Endothelial cell (in vitro differentiated cells): ENCODE data around the gene PRCC. TPM values are rescaled to one million over a fixed set of nuclear protein-coding genes. Genes with fewer than 3 reads are reported as not detected.

Source experiments
- DNase-seq: peaks from one replicate; pipeline ENCODE4 v3.0.0; 2021; ENCODE audit warnings: low spot score
- H3K27ac Mint-ChIP-seq: one replicate; pipeline ENCODE4 v1.8.0; 2021; ENCODE audit warnings: mixed read lengths, inconsistent platforms; ENCODE audit not compliant: unreplicated experiment
- H3K27me3 Mint-ChIP-seq: one replicate; pipeline ENCODE4 v1.8.0; 2021; ENCODE audit warnings: mild to moderate bottlenecking, moderate library complexity, mixed read lengths, inconsistent platforms; ENCODE audit not compliant: unreplicated experiment
- H3K36me3 Mint-ChIP-seq: one replicate; pipeline ENCODE4 v1.8.0; 2021; ENCODE audit warnings: mild to moderate bottlenecking, low read depth, mixed read lengths, inconsistent platforms; ENCODE audit not compliant: unreplicated experiment
- H3K4me1 Mint-ChIP-seq: one replicate; pipeline ENCODE4 v1.8.0; 2021; ENCODE audit warnings: mild to moderate bottlenecking, mixed read lengths, inconsistent platforms; ENCODE audit not compliant: unreplicated experiment
- H3K4me3 Mint-ChIP-seq: one replicate; pipeline ENCODE4 v1.8.0; 2021; ENCODE audit warnings: mild to moderate bottlenecking, mixed read lengths, inconsistent platforms; ENCODE audit not compliant: unreplicated experiment
- H3K9me3 Mint-ChIP-seq: one replicate; pipeline ENCODE4 v1.8.0; 2021; ENCODE audit warnings: mixed read lengths, inconsistent platforms; ENCODE audit not compliant: unreplicated experiment
- CTCF ChIP-seq: fragments of 200-600 bp; sonication (generic); IDR thresholded peaks from one replicate; pipeline ENCODE4 v1.5.0; 2021; ENCODE audit warnings: antibody characterized with exemption; ENCODE audit not compliant: unreplicated experiment
- long read RNA-seq: library from polyadenylated mRNA; unstranded; transcript quantifications from one replicate; pipeline ENCODE4 v2.0.0, GENCODE V29; 2020; ENCODE audit not compliant: unreplicated experiment
- total RNA-seq: library from RNA; stranded (reverse); fragmentation: NEBNext Ultra II Directional; extraction: Animal tissue kit (Norgen Biotek cat#: 25700); gene quantifications from one replicate; pipeline ENCODE4 v1.2.1, GENCODE V29; 2021; ENCODE audit not compliant: unreplicated experiment

The PRCC gene, protein sequence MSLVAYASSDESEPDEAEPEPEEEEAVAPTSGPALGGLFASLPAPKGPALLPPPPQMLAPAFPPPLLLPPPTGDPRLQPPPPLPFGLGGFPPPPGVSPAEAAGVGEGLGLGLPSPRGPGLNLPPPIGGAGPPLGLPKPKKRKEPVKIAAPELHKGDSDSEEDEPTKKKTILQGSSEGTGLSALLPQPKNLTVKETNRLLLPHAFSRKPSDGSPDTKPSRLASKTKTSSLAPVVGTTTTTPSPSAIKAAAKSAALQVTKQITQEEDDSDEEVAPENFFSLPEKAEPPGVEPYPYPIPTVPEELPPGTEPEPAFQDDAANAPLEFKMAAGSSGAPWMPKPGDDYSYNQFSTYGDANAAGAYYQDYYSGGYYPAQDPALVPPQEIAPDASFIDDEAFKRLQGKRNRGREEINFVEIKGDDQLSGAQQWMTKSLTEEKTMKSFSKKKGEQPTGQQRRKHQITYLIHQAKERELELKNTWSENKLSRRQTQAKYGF
- total RNA-seq = 91.9 TPM
- long read RNA-seq, transcript PRCC-201 (7 exons, 2,105 nt) = major isoform, 30 of 43 reads
- long read RNA-seq, partial matches to known transcripts = 11 of 43 reads
- long read RNA-seq, other reads (novel, unspliced or antisense) = 1 of 43 reads

GRCh38 chr1:156767101-156767878, at the start of gene PRCC:
PRCC (plus strand) TSS chr1:156767535; CDS start chr1:156767772, 237 bp downstream.
- H3K36me3 Mint-ChIP-seq = peaks cover 7% of the 10 kb centered on the region
- no peak within 1 kb of the TSS for H3K4me3 Mint-ChIP-seq
- H3K27me3 Mint-ChIP-seq = peaks cover 5% of the 10 kb centered on the region
- peak; percentile 94 for DNase-seq
- H3K4me1 Mint-ChIP-seq = peaks cover 25% of the 10 kb centered on the region
- H3K27ac Mint-ChIP-seq = peak within 1 kb of the TSS; percentile 70
- no peak for TF ChIP-seq CTCF
- no peaks in the 10 kb centered on the region for H3K9me3 Mint-ChIP-seq

GRCh38 chr1:156721131-156721530, 46.2 kb upstream of the PRCC start:
- Mint-ChIP-seq H3K27ac (no peak overlapping the region), H3K27me3 (peaks cover 7% of the 10 kb centered on the region), H3K9me3 (no peaks in the 10 kb centered on the region), H3K36me3 (peaks cover 22% of the 10 kb centered on the region), H3K4me3 (no peak overlapping the region), H3K4me1 (peaks cover 4% of the 10 kb centered on the region)
- DNase-seq = no peak
- TF ChIP-seq CTCF = no peak

DNA sequence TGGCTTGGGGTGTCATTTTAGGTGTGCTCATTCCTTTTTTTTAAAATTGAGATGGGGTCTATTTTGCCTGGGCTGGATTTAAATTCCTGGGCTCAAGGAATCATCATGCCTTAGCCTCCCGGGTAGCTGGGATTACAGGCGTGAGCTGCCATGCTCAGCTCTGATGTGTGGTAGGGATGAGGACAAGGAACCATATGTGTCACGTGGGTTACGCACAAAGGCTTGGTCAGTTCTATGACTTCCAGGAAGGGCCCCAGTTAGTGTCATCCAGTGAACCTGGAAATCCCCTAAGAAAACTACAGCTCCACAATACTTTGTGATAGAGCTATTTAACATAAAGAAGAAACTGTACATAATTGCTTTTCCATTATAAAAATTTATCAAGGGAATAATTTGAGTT, 45.8 kb upstream of the PRCC start:
- Mint-ChIP-seq H3K9me3 (no peaks in the 10 kb centered on the region), H3K4me3 (no peak overlapping the region), H3K27ac (no peak overlapping the region), H3K27me3 (peaks cover 6% of the 10 kb centered on the region), H3K4me1 (peaks cover 4% of the 10 kb centered on the region), H3K36me3 (peaks cover 20% of the 10 kb centered on the region)
- DNase-seq = no peak
- TF ChIP-seq CTCF = no peak

DNA sequence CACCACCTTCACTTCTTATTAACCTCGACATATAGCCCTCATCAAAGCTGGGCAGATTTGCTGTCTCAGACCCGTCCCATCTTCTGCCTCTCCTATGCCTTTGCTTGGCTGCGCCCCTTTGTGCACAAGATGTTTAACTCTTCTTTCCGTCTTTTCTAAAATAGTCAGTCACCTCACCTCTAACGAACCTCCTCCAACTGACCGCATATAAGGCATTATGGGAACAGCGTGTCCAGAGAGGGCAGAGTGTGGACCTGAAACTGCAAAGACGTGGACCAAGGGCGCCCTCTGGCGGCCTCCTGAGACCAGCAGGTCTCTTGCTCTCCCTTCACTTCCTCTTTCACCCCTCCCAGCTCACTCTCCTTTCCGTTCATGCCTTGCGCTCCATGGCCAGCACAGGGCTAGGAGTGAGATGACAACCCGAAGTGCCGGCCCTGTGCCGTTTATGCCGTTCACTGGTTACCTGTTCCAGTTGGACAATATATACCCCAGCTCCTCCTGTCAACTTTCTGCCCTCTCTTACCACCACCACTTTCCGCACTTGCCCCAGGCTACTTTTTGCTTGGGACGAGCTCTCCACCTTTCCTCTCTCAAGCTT, 41.6 kb upstream of the PRCC start:
- H3K4me1 Mint-ChIP-seq = peaks cover 22% of the 10 kb centered on the region
- no peaks in the 10 kb centered on the region for H3K9me3 Mint-ChIP-seq
- no peak overlapping the region for H3K4me3 Mint-ChIP-seq
- H3K27ac Mint-ChIP-seq = no peak overlapping the region
- H3K27me3 Mint-ChIP-seq = peaks cover 7% of the 10 kb centered on the region
- H3K36me3 Mint-ChIP-seq = peaks cover 22% of the 10 kb centered on the region
- peak; percentile 84 for DNase-seq
- TF ChIP-seq CTCF = peak; percentile 87
